ENCODE results near the gene MFRP.
A peak's percentile ranks its signal among the peaks of the same experiment; 100 is the strongest.

The MFRP gene

DNA sequence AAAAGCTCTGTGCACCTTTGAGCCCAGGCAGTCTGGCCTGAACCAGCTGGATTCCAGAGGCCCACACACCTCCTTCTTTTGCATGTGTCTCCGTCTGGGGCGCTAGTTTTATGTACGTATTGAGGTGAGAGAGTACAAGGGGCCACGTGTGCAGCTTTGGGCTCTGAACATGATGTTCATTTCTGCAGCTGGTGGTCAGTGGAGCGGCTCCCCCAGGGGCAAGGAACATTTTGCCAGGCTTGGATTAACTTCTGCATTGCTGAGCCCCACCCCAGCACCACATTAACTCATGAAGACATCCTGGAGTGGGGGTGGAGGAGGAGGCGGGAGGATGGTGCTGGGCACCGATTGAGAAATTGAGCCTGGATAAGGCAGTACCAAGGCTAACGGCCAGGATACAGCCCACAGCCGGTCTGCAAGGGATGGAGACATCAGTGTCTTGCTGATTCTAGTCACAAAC is 21.2 kb upstream of the MFRP start:
- TF ChIP-seq, protein P1, sequence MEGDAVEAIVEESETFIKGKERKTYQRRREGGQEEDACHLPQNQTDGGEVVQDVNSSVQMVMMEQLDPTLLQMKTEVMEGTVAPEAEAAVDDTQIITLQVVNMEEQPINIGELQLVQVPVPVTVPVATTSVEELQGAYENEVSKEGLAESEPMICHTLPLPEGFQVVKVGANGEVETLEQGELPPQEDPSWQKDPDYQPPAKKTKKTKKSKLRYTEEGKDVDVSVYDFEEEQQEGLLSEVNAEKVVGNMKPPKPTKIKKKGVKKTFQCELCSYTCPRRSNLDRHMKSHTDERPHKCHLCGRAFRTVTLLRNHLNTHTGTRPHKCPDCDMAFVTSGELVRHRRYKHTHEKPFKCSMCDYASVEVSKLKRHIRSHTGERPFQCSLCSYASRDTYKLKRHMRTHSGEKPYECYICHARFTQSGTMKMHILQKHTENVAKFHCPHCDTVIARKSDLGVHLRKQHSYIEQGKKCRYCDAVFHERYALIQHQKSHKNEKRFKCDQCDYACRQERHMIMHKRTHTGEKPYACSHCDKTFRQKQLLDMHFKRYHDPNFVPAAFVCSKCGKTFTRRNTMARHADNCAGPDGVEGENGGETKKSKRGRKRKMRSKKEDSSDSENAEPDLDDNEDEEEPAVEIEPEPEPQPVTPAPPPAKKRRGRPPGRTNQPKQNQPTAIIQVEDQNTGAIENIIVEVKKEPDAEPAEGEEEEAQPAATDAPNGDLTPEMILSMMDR (conservative IDR thresholded peaks at IDR 0.05; ENCODE audit: low read depth, low read length): no peak
- no peak overlapping the region for H3K4me3 ChIP-seq (ENCODE audit: low read length)
- DNase-seq (ENCODE audit: low read depth): peak; percentile 80

DNA sequence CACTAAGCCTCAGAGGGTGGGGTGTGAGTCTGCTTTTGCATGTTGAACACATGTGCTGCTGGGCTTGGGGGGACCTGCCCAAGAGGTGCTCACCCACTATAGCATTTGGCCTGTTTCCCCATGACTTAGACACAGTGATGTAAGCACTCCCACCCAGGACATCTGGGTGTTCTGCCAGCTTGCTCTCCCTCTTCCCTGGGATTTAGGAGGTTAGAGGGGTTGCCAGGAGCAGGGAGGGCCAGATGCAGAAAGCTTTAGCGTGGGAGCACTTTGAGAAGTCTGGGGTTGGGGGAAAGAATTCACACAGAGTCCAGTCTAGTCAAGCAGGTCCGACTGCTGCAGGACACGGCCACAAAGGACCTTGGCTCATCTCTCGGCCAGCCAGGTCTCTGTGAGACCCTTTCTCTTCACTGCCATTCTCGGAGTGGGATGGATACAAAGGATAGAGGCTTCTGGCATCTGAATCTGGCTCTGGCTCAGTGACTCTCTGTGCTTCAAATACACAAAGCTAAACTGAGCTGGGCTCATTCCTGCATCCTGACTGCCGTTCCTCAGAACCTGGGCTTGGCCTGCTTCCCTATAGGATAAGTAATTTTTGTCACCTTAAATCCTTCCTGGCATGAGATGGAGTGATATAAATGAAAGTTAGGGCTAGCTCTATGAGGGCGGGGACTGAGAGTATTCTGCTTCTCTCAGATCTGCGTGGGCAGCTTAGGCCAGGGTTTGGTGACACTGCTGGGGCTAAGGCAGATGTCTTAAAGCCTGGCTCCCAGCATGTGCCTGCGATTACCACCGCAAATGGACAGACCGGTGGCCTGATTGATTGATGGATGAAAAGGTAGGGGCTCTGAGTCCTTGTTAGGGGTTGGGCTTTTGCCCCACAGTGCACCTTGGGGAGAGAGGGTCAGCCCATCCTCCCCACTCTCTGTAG is 20.4 kb upstream of the MFRP start:
- H3K4me3 ChIP-seq (ENCODE audit: low read length): no peak overlapping the region
- no peak for DNase-seq (ENCODE audit: low read depth)
- TF ChIP-seq, protein P1 (conservative IDR thresholded peaks at IDR 0.05; ENCODE audit: low read depth, low read length): no peak

DNA sequence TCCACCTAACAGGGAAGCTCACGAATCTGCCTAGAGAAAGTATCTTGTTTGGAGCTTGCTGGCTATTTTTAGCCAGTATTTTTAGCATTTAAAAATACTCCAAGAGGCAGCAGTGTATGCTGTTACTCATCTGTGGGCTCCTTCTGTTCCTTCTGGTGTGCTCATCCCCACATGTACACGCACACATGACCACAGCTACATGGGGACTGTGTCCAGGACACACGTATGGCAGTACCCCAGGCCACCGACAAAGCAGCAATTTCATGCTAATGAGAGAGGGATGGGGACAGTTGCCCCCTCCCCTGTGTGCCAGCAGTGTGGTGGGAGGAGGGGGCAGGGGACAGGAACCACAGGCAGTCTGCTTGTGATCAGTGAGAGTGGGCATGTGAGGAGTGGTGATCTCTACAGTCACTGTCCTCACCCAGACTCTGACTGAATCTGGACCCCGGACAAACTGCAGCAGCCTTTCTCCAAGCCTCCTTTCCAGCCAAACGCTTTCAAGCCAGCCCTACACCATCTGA is 18.6 kb upstream of the MFRP start:
- TF ChIP-seq, protein P1 (conservative IDR thresholded peaks at IDR 0.05; ENCODE audit: low read depth, low read length): no peak
- H3K4me3 ChIP-seq (ENCODE audit: low read length): no peak overlapping the region
- no peak for DNase-seq (ENCODE audit: low read depth)

DNA sequence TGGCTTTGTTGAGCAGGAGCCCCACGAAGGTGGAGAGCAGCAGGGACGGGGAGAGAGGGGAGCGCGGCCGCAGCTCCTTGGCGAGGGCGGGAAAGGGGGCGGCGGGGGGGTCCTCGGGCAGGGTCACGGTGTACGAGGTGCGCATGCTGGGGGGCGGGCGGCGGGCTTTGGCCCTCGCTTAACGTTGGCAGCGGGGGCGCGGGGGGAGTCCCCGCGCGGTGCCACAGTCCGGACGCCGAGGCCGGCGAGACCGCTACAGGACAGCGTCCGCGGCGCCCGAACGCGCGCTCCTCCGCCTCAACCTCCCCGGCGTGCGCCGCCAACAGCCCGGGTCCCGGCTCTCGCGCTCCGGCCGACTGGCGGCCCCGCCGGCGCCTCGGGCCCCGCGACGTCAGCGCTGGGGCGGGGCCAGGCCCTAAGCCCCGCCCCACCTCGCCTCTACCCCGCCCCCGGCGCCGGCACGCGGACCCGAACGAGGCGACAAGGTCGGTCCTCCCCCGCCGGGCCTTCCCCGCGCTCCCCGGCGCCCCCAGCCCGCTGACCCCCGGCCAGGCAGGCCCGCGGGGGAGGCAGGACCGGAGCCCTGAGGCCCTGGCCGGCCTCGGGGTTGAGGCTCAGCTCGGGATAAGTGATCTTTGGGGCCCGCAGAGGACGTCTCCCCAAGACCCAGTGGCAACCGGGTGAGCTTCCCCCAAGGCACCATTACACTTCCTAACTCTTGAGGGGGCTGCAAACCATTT is 17.5 kb upstream of the MFRP start:
- TF ChIP-seq, protein P1 (conservative IDR thresholded peaks at IDR 0.05; ENCODE audit: low read depth, low read length): no peak
- peak overlapping the region; percentile 48 for H3K4me3 ChIP-seq (ENCODE audit: low read length)
- DNase-seq (ENCODE audit: low read depth): no peak

DNA sequence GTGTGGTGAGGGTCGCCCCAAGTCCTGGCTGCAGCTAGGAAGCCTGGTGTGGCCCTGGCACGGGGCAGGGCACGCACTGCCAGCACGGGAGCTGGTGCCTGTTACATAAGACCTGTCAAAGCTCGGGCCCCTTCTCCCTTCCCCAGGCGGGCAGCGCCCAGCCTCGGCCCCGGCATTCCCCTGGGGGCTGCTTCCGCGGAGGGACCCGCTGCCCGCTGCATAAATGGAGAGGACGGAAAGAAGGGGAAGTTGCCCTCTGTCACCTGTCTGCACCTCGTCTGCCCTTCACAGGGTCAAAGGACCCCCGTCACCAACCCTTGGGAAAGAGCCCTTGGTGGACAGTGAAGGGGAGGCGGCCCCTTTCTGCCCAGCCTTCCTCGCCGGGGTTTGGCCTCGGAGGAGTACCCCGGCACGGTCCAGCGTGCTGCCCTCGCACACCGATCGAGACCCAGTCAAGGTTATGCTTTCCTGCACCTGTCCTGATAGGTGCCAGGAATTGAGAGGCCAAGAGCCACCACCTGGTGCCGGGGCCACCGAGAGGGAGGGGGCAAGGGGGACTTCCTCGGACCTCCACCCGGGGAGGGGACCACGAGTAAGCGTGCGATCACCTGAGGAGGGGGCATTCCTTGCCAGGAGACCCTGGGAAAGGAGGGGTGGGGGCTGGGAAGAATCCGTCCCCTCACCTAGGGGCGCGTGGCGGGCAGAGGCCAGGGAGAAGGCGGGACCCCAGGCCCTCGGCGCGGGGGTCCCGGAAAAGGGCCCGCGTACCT is 16.8 kb upstream of the MFRP start:
- TF ChIP-seq, protein P1 (conservative IDR thresholded peaks at IDR 0.05; ENCODE audit: low read depth, low read length): no peak
- peak overlapping the region; percentile 48 for H3K4me3 ChIP-seq (ENCODE audit: low read length)
- no peak for DNase-seq (ENCODE audit: low read depth)

DNA sequence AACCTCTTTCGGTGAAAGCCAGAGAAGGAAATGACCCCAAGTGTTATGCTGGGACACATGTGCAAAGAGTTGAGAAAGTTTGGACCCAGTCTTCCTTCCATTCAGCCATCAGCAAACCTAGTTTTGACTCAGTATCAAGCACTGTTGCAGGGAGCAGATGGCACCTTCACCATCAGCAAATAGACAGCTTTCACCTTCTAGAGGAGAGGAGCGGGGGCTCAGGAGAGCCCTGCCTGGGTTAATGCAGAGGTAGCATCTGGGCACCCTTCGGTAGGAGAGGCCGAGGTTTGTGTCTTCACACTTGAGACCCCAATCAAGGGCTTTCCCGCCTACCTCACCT is 16.2 kb upstream of the MFRP start:
- H3K4me3 ChIP-seq (ENCODE audit: low read length): peak overlapping the region; percentile 48
- DNase-seq (ENCODE audit: low read depth): no peak
- TF ChIP-seq, protein P1 (conservative IDR thresholded peaks at IDR 0.05; ENCODE audit: low read depth, low read length): no peak

All from retinal pigment epithelial cell (primary cell).